GM19324 (cell line): Measurements from ENCODE around the gene WWTR1.

Experiments
- ATAC-seq: cut with Tn5 transposase; IDR thresholded peaks from one replicate; pipeline ENCODE4 v1.9.1; 2021; ENCODE audit warnings: mild to moderate bottlenecking, moderate library complexity; ENCODE audit not compliant: unreplicated experiment, low FRiP score

The WWTR1 gene

GRCh38 chr3:149572796-149573414 is 84.9 kb downstream of the WWTR1 start:
- no peak for ATAC-seq

GRCh38 chr3:149571381-149571780 is 86.4 kb downstream of the WWTR1 start:
- no peak for ATAC-seq

GRCh38 chr3:149570016-149570415 is 87.8 kb downstream of the WWTR1 start:
- no peak for ATAC-seq

GRCh38 chr3:149567381-149567780 is 90.4 kb downstream of the WWTR1 start:
- no peak for ATAC-seq

GRCh38 chr3:149566292-149566975 is 91.4 kb downstream of the WWTR1 start:
- no peak for ATAC-seq

GRCh38 chr3:149564079-149564478 is 93.7 kb downstream of the WWTR1 start:
- ATAC-seq = no peak

- no peak for ATAC-seq
Observed at GRCh38 chr3:149563114-149563513, 94.7 kb downstream of the WWTR1 start.

- no peak for ATAC-seq
Observed at GRCh38 chr3:149560617-149561016, 97.2 kb downstream of the WWTR1 start.

- no peak for ATAC-seq
Observed at GRCh38 chr3:149560001-149560400, 97.8 kb downstream of the WWTR1 start.

GRCh38 chr3:149559525-149559924 is 98.3 kb downstream of the WWTR1 start:
- ATAC-seq = no peak

- ATAC-seq = no peak
Observed at GRCh38 chr3:149555927-149556326, 101.9 kb downstream of the WWTR1 start.

- no peak for ATAC-seq
Observed at GRCh38 chr3:149554826-149555225, 103.0 kb downstream of the WWTR1 start.

- no peak for ATAC-seq
Observed at GRCh38 chr3:149553781-149554451, 103.9 kb downstream of the WWTR1 start.

GRCh38 chr3:149552700-149553099 is 105.1 kb downstream of the WWTR1 start:
- no peak for ATAC-seq

GRCh38 chr3:149551500-149551899 is 106.3 kb downstream of the WWTR1 start:
- no peak for ATAC-seq

GRCh38 chr3:149548669-149549065 is 109.2 kb downstream of the WWTR1 start:
- no peak for ATAC-seq

- no peak for ATAC-seq
Observed at GRCh38 chr3:149547954-149548668, 109.7 kb downstream of the WWTR1 start.

- no peak for ATAC-seq
Observed at GRCh38 chr3:149547413-149547812, 110.4 kb downstream of the WWTR1 start.

- ATAC-seq = no peak
Observed at GRCh38 chr3:149545049-149545448, 112.8 kb downstream of the WWTR1 start.

GRCh38 chr3:149542375-149543312 is 115.2 kb downstream of the WWTR1 start:
- ATAC-seq = no peak
